Left cardiac atrium (tissue), 4 donors: ENCODE data around the gene BMERB1. TPM values are rescaled to one million over a fixed set of nuclear protein-coding genes. Genes with fewer than 3 reads are reported as not detected.
"Not testable (repeated sequence)": the region's sequence is repeated elsewhere in the genome, so short reads cannot be mapped to it uniquely, and the experiment has no call there.

ENCODE experiments used
- ATAC-seq, 2 donors: fragments of 200-7000 bp; cut with Tn5 transposase; one replicate each; pipeline ENCODE4 v1.9.1; 2020; ENCODE audit warnings: mild to moderate bottlenecking in 2 of 2, moderate library complexity in 2 of 2
- DNase-seq: peaks from one replicate; pipeline ENCODE4 v3.0.0-alpha.2; 2020
- intact Hi-C, 2 donors: fragments of 100-400 bp; cut with DNase I; formaldehyde crosslinking; loops; one replicate each; pipeline versions ENCODE4 v1.14.1 to v1.15.1; 2022 to 2023
- total RNA-seq, 2 donors: library from RNA; stranded (reverse); fragmentation: NEBNext Ultra II Directional; extraction: Animal tissue kit (Norgen Biotek cat#: 25700); gene quantifications; one replicate each; pipeline ENCODE4 v1.2.1, GENCODE V29; 2021
- donor health status: DM: no; HTN: yes; CAD: no.
- donor health status: DM: no; HTN: yes; CAD: no; lungs with severe emphysema.
- donor health status: DM: yes; HTN: yes; CAD: no.
- donor health status: Dilated cardiomyopathy.

The BMERB1 gene
- total RNA-seq, 2 donors from 2014 or later = 50.0 to 74.3 TPM

DNA sequence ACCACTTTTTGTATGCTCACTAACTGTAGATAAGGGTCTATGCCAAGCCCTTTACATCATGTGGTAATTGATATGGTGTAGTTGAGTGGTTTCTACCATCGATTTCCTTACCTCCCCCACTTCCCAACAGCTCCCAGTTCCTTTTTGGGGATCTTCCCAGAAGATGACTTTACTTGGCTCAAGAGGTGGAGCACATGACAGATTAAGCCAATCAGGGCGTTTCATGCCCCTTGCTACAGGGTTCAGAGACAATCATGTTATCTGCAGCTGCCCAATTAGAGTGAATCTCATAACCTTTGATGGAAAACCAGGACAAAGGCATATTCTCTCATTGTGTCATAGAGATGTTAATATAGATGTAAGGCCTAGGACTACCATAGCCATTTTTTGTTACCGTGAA, 16.2 kb upstream of the BMERB1 start:
- DNase-seq (no peak), ATAC-seq (no peak)
- intact Hi-C loops = no loop called here

DNA sequence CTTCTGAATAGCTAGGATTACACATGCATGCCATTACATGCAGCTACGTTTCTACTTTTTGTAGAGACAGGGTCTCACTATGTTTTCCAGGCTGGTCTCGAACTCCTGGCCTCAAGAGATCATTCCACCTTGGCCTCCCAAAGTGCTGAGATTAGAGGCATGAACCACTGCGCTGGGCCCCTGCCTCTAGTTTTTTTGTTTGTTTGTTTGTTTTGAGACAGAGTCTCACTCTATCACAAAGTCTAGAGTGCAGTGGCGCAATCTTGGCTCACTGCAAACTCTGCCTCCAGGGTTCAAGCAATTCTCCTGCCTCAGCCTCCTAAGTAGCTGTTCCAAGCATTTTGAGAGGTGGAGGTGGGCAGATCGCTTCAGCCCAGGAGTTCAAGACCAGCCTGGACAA, 12.7 kb upstream of the BMERB1 start:
- intact Hi-C loops = loop anchor here in 1 of 2 donors (10.0 kb wide), 2 partner anchors 223 to 283 kb away; partner anchors contain the start of gene MARF1
- ATAC-seq = not testable (repeated sequence)

DNA sequence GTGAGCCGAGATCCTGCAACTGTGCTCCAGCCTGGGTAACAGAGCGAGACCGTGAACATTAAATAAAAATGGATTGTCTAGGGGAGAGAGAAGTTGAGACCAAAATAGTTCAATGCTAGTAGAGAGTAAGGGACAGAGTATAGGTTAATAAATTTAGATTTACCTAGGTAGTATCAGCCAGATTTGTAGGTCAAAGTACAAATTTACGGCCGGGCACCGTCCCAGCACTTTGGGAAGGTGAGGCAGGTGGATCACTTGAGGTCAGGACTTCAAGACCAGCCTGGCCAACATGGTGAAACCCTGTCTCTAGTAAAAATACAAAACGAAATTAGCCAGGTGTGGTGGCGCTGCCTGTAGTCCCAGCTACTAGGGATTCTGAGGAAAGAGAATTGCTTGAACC, 12.2 kb upstream of the BMERB1 start:
- ATAC-seq (no peak), DNase-seq (no peak)
- intact Hi-C loops = loop anchor here in 1 of 2 donors (10.0 kb wide), 2 partner anchors 223 to 283 kb away; partner anchors contain the start of gene MARF1

More for the DNA sequence above, 12.7 kb upstream of the BMERB1 start:
- not testable (repeated sequence) for DNase-seq

- no peak for DNase-seq
- intact Hi-C loops = loop anchor here in 1 of 2 donors (5.0 to 10.0 kb wide), 3 partner anchors 126 to 279 kb away; partner anchors contain the start of gene MARF1
- ATAC-seq = no peak
Observed at GRCh38 chr16:15425861-15426260, 8.5 kb upstream of the BMERB1 start.

GRCh38 chr16:15426796-15427195, 7.6 kb upstream of the BMERB1 start:
- DNase-seq (no peak), ATAC-seq (no peak)
- intact Hi-C loops = loop anchor here in 1 of 2 donors (5.0 to 10.0 kb wide), 3 partner anchors 126 to 278 kb away; partner anchors contain the start of gene MARF1

GRCh38 chr16:15427648-15428239, 6.6 kb upstream of the BMERB1 start:
- intact Hi-C loops = loop anchor here in 1 of 2 donors (5.0 to 10.0 kb wide), 3 partner anchors 125 to 277 kb away; partner anchors contain the start of gene MARF1
- peak; percentile 89 to 93 for ATAC-seq
- DNase-seq = peak; percentile 75

DNA sequence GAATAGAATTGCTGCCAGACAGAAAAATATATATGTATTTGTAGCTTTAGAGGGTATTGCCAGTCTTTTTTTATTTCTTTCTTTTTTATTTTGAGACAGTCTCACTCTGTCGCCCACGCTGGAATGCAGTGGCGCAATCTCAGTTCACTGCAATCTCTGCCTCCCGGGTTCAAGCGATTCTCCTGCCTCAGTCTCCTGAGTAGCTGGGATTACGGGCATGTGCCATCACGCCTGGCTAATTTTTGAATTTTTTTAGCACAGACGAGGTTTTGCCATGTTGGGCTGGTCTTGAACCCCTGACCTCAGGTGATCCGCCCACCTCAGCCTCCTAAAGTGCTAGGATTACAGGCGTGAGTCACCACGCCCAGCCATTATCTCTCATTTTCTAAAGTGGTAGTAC, 3.5 kb upstream of the BMERB1 start:
- ATAC-seq, intact Hi-C loops, DNase-seq: not testable (repeated sequence)

GRCh38 chr16:15434079-15434424, 336 bp upstream of the BMERB1 start:
- intact Hi-C loops = no loop called here
- DNase-seq = no peak
- no peak for ATAC-seq

DNA sequence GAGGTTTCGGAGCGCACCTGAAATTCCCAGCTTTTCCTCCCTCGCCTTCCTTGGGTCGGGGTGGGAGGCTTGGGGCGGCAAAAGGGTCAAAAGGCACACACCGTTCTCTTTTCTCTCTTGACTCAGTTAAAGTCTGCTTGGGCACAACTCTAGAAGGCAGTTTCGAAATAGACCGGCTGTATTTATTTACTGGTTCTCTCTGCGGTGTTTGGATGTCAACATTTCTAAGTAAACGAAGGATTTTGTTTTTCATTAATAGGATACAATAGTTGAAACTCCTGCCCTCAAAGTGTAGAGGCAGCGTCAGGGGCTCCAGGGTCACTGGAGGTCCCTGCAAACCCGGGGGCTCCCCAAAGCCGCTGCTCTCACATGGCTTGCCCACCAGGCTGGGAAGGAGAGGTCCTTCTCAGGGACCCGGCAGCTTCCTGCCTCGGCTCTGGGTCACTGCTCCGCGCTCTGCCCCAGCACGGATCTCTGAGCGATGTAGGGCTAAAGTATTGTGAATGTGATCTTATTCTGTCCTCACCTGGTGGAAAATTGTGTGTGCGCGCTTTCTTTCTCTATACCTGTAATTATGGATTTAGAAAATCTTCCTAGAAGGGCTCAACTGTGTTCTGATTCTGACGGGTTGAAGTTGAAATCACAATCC, 952 bp downstream of the BMERB1 start:
- ATAC-seq = no peak
- no peak for DNase-seq
- intact Hi-C loops = no loop called here

- DNase-seq (no peak), ATAC-seq (no peak)
- intact Hi-C loops = no loop called here
Observed at GRCh38 chr16:15439102-15439501, 4.7 kb downstream of the BMERB1 start.

DNA sequence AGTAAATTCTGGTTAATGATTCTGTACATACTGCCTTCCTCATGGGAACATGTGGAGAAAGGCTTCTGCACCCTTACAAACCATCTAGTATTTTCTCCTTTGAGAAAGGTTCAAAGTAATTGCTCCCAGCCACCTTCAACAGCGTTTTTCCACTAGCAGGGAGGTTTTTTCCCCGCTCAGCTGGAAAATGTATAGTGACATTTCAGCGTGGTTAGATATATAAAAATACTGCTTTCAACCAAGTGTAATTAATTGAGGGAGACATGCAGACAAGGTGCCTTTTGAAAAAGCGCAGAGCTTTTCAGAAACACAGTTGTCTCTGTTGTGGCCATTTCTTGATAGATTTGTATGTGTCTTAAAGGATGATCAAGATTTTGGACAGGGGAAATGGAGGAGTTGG, 5.1 kb downstream of the BMERB1 start:
- no peak for ATAC-seq
- intact Hi-C loops = no loop called here
- DNase-seq = no peak

- DNase-seq (no peak), ATAC-seq (peak in 1 of 2 donors; percentile 59)
- intact Hi-C loops = no loop called here
Observed at GRCh38 chr16:15440852-15441251, 6.5 kb downstream of the BMERB1 start.

DNA sequence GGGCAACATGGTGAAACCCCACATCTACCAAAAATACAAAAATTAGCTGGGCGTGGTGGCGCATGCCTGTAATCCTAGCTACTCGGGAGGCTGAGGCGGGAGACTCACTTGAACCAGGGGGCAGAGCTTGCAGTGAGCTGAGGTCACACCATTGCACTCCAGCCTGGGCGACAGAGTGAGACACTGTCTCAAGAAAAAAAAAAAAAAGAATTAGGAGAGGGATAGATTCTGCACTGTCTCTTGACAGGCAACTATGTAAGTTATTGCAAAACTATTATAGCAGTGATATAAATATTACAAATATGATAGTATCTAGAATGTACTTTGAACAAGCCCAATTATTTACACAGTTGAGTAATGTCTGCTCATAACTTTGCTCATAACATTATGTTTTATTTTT, 7.8 kb downstream of the BMERB1 start:
- ATAC-seq, intact Hi-C loops, DNase-seq: not testable (repeated sequence)

- intact Hi-C loops = no loop called here
- DNase-seq (no peak), ATAC-seq (no peak)
Observed at GRCh38 chr16:15443753-15444152, 9.4 kb downstream of the BMERB1 start.

DNA sequence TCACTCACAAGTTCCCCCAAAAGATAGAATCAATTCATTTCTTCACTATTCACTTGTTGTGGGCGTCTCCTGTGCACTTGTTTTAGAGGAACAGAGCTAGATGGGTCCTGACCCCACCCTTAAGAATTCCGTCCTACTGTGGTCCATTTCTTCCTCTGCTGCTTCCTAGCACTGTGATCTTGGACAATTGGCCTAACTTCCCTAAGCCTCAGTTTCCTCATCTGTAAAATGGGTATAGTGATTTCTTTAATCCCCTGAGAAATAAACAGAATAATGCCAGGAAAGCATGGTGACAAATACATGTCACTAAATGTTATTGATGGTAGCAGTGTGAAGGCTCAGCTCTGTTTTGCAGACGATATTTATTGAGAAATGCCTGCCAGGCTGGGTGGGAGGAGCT, 9.9 kb downstream of the BMERB1 start:
- DNase-seq = no peak
- no peak for ATAC-seq
- intact Hi-C loops = no loop called here

DNA sequence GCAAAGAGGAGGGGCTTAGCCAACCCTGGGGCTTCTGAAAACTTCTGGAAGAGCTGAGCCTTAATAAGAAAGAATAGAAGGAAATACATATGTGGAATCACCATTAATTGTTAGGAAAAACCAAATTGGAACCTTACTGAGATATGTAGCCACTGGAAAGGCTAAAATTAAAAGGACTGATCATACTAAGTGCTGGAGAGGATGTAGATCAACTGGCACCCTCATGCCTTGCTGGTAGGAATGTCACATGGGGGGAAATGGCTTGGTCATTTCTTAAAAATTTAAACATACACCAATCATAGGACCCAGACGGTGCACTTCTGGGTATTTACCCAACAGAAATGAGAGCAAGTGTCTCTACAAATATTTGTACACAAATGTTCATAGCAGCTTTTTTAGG, 11.1 kb downstream of the BMERB1 start:
- intact Hi-C loops = no loop called here
- DNase-seq (no peak), ATAC-seq (no peak)

GRCh38 chr16:15446901-15447300, 12.5 kb downstream of the BMERB1 start:
- intact Hi-C loops = no loop called here
- ATAC-seq (no peak), DNase-seq (no peak)

- peak; percentile 40 for DNase-seq
- no peak for ATAC-seq
- intact Hi-C loops = no loop called here
Observed at GRCh38 chr16:15450624-15451023, 16.2 kb downstream of the BMERB1 start.

DNA sequence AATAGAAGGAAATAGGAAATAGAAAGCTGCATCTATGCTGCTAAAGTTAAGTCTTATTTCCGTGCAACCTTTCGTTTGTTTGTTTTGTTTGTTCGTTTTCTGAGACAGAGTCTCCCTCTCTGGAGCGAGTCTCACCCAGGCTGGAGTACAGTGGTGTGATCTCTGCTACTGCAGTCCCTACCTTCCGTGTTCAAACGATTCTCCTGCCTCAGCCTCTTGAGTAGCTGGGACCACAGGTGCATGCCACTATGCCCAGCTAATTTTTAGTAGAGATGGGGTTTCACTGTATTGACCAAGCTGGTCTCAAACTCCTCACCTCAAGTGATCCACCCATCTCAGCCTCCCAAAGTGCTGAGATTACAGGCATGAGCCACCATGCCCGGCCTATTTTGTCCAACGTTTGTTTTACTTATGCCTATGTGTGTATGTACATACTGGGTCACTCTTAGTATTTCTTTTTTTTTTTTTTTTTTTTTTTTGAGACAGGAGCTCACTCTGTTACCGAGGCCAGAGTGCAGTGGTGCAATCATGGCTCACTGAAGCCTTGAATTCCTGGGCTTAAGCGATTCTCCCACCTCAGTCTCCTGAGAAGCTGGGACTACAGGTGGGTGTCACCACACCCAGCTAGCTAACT, 16.8 kb downstream of the BMERB1 start:
- intact Hi-C loops = no loop called here
- no peak for ATAC-seq
- DNase-seq = no peak

- DNase-seq (no peak), ATAC-seq (peak in 1 of 2 donors; percentile 47)
- intact Hi-C loops = no loop called here
Observed at GRCh38 chr16:15452246-15452855, 18.0 kb downstream of the BMERB1 start.
